ENCODE data around the gene CARS1.

DNA sequence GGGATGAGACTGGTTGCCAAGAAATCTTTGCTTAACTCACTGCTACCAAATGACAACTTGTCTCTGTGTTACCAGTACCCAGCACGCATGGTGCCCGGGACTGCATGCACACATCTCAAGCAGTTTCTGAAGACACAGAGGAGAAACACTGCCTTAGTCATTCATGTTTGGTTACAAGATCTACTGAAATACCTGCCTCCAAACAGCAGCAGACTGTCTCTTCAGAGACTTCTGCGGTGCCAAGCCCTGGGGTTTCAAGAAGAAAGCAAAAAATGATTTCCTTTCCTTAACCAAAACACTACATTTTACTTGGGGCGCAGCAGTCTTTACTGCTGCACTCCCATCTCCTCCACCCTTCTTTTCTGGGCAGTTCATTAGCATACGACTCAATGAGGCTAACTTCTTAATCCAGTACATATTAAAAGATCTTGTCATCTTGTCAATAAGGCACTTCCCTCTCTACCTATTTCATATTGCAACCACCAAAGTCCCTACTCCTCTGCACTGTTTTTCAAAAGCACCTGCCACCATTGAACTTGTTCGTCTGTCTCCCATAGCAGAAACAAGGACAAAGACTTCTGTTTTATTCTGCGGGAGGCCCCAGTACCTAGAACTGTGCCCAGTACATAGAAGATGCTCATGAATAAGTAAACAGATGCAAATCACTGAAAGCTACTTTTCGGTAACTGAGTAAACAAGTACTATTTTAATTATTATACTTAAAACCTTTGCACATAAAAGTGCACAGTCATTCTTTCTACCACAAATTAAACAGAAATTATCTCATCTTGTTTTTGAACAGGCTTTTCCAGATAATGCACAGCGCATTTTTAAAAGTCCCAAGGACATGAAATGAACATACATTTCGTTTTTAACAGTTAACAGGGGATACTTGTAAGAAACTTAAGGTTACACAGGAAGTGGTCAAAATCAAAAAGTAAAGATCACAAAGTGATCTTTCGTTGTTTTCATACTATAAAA is 69.1 kb downstream of the CARS1 start:
- TF ChIP-seq, protein P1, sequence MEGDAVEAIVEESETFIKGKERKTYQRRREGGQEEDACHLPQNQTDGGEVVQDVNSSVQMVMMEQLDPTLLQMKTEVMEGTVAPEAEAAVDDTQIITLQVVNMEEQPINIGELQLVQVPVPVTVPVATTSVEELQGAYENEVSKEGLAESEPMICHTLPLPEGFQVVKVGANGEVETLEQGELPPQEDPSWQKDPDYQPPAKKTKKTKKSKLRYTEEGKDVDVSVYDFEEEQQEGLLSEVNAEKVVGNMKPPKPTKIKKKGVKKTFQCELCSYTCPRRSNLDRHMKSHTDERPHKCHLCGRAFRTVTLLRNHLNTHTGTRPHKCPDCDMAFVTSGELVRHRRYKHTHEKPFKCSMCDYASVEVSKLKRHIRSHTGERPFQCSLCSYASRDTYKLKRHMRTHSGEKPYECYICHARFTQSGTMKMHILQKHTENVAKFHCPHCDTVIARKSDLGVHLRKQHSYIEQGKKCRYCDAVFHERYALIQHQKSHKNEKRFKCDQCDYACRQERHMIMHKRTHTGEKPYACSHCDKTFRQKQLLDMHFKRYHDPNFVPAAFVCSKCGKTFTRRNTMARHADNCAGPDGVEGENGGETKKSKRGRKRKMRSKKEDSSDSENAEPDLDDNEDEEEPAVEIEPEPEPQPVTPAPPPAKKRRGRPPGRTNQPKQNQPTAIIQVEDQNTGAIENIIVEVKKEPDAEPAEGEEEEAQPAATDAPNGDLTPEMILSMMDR (IDR thresholded peaks at IDR 0.05) = no peak
- TF ChIP-seq EP300 (IDR thresholded peaks at IDR 0.05) = no peak
